ENCODE results near the gene MPEG1. TPM values are rescaled to one million over a fixed set of nuclear protein-coding genes. Genes with fewer than 3 reads are reported as not detected.

The MPEG1 gene
- total and polyA plus RNA-seq, 2 of the 13 experiments (the other 11 are each of a cell fraction or from before 2014, with no cell fraction given) = not detected

GRCh38 chr11:59247531-59248227 lies 35.0 kb upstream of the MPEG1 start:
- H3K79me2 ChIP-seq (ENCODE audit: insufficient read depth, low read length) = no peaks in the 10 kb centered on the region
- H2AFZ ChIP-seq (ENCODE audit: low read length) = no peak overlapping the region
- H3K36me3 ChIP-seq (replicated peaks in 1 of 2; ENCODE audit: control insufficient read depth in 1 of 2, insufficient read depth in 2 of 2, low read length in 2 of 2) = no peaks in the 10 kb centered on the region
- intact Hi-C loops (cut with micrococcal nuclease; ENCODE audit: unreplicated experiment) = no loop called here
- no peaks in the 10 kb centered on the region; a peak in 1 of 5 replicates for H3K27me3 ChIP-seq (ENCODE audit: control insufficient read depth in 1 of 2, insufficient read depth in 2 of 2, low read length in 2 of 2)
- DNase-seq (ENCODE audit: low spot score) (no peak), FAIRE-seq (no peak), ATAC-seq (no peak)
- ChIA-PET CTCF (ENCODE audit: low intra/inter-chr PET ratio, low total read pairs) (no interaction called here), POLR2A (no interaction called here)
- H3K4me3 ChIP-seq (replicated peaks in 1 of 3; ENCODE audit: insufficient read depth in 1 of 3, low read depth in 2 of 3, low read length in 3 of 3) = no peak overlapping the region
- H3K9me3 ChIP-seq (ENCODE audit: low read length) = no peaks in the 10 kb centered on the region
- no peaks in the 10 kb centered on the region for H4K20me1 ChIP-seq (ENCODE audit: insufficient read depth, low read length)
- no peak overlapping the region for H3K27ac ChIP-seq (ENCODE audit: extremely low read length, insufficient read depth, low read length)
- no peak overlapping the region for H3K4me2 ChIP-seq (ENCODE audit: low read depth, low read length)
- 0% methylated on average over 2 of the region's 2 CpGs for WGBS (ENCODE audit: low lambda C conversion rate)
- no TSS peak for BruUV-seq (replicated peaks)
- H3K9ac ChIP-seq (ENCODE audit: insufficient read depth, low read depth, low read length) = no peak overlapping the region
- TF ChIP-seq ZNF446 (CRISPR knock-in tag; IDR thresholded peaks at IDR 0.05) (no peak), ZNF850 (CRISPR knock-in tag; conservative IDR thresholded peaks at IDR 0.05) (no peak), MAFK (conservative IDR thresholded peaks at IDR 0.05 in 1 of 2, IDR thresholded peaks at IDR 0.05 in 1 of 2; ENCODE audit: low read length in 2 of 2) (no peak), ZFX (CRISPR knock-in tag; IDR thresholded peaks at IDR 0.05; ENCODE audit: low read depth) (no peak)
- in situ Hi-C loops (cut with HindIII; ENCODE audit: extremely low pct_ligation_motif_present, low pct_unique_long_range_greater_than_20kb) = no loop called here
- no peaks in the 10 kb centered on the region for H3K4me1 ChIP-seq (ENCODE audit: insufficient read depth, low read length)

DNA sequence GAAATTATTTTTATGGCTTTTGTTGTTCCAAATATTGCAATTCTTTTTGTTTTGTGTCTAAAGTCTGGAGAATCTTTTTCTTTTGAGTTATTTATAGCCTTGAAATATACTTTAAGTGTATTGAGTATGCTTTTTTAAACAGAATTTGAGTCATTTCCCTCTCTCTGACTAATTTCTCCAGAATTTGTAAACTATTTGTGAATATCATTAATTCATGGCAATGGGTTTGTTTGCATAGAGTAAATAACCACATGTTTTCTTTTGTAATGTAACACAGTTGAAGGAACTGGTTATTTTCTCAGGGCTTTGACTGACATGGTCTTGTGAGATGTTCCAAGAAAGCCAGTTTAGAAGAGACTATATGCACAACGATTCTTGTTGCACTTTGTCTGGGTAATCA lies 30.9 kb upstream of the MPEG1 start:
- Histone ChIP-seq H3K4me3 (replicated peaks in 1 of 3; ENCODE audit: insufficient read depth in 1 of 3, low read depth in 2 of 3, low read length in 3 of 3) (no peak overlapping the region), H3K27ac (ENCODE audit: extremely low read length, insufficient read depth, low read length) (no peak overlapping the region), H2AFZ (ENCODE audit: low read length) (no peak overlapping the region), H3K9ac (ENCODE audit: insufficient read depth, low read depth, low read length) (no peak overlapping the region), H3K4me1 (ENCODE audit: insufficient read depth, low read length) (no peaks in the 10 kb centered on the region), H3K79me2 (ENCODE audit: insufficient read depth, low read length) (no peaks in the 10 kb centered on the region), H3K36me3 (replicated peaks in 1 of 2; ENCODE audit: control insufficient read depth in 1 of 2, insufficient read depth in 2 of 2, low read length in 2 of 2) (no peaks in the 10 kb centered on the region), H3K27me3 (ENCODE audit: control insufficient read depth in 1 of 2, insufficient read depth in 2 of 2, low read length in 2 of 2) (no peaks in the 10 kb centered on the region; a peak in 1 of 5 replicates), H3K9me3 (ENCODE audit: low read length) (peaks cover 18% of the 10 kb centered on the region), H3K4me2 (ENCODE audit: low read depth, low read length) (no peak overlapping the region), H4K20me1 (ENCODE audit: insufficient read depth, low read length) (no peaks in the 10 kb centered on the region)
- WGBS (ENCODE audit: low lambda C conversion rate) = 0% methylated on average over 1 of the region's 1 CpG
- FAIRE-seq = no peak
- TF ChIP-seq TP53 (CRISPR knock-in tag; conservative IDR thresholded peaks at IDR 0.05) (no peak), ZNF331 (CRISPR knock-in tag; IDR thresholded peaks at IDR 0.05) (no peak)
- DNase-seq (ENCODE audit: low spot score) = no peak
- no peak for ATAC-seq
- intact Hi-C loops (cut with micrococcal nuclease; ENCODE audit: unreplicated experiment) (no loop called here), in situ Hi-C loops (cut with HindIII; ENCODE audit: extremely low pct_ligation_motif_present, low pct_unique_long_range_greater_than_20kb) (no loop called here)
- ChIA-PET CTCF (ENCODE audit: low intra/inter-chr PET ratio, low total read pairs) (no interaction called here), POLR2A (no interaction called here)
- BruUV-seq (replicated peaks) = no TSS peak

All from HepG2 (cell line).